Measurements from ENCODE around the gene HECTD3.

DNA sequence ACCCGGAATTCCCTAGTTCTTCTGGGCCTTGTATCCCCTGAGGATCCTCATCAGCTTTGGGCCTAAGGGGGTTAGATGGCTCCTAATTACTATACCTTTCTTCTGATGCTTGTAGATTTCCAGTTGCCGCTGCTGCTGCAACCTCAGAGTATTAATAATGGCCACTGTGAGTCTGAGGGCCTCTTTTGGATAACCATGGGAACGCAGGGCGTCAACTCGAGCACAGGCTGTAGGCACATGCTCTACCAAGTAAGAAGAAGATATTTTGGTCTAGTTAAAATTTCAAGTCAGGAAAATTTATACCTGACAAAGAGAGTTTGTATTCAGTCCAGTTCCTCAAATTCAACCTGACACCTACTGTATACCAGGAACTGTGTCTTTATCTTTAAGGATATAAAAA, 29.2 kb upstream of the HECTD3 start:
- TF ChIP-seq, protein P1, sequence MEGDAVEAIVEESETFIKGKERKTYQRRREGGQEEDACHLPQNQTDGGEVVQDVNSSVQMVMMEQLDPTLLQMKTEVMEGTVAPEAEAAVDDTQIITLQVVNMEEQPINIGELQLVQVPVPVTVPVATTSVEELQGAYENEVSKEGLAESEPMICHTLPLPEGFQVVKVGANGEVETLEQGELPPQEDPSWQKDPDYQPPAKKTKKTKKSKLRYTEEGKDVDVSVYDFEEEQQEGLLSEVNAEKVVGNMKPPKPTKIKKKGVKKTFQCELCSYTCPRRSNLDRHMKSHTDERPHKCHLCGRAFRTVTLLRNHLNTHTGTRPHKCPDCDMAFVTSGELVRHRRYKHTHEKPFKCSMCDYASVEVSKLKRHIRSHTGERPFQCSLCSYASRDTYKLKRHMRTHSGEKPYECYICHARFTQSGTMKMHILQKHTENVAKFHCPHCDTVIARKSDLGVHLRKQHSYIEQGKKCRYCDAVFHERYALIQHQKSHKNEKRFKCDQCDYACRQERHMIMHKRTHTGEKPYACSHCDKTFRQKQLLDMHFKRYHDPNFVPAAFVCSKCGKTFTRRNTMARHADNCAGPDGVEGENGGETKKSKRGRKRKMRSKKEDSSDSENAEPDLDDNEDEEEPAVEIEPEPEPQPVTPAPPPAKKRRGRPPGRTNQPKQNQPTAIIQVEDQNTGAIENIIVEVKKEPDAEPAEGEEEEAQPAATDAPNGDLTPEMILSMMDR (conservative IDR thresholded peaks at IDR 0.05) = no peak
- no peak for TF ChIP-seq EZH2 (IDR thresholded peaks at IDR 0.05; ENCODE audit: low read depth)
